Stimulated activated CD4-positive, alpha-beta T cell treated with anti-CD3 and anti-CD28 coated beads, Interleukin-1b, Interleukin-23, amount 100 ng/mL, for 24 hours (primary cell): Measurements from ENCODE around the gene UBR1.
"Not testable (repeated sequence)": the region's sequence is repeated elsewhere in the genome, so short reads cannot be mapped to it uniquely, and the experiment has no call there.

Experiments
- DNase-seq, 4 experiments: peaks; one replicate each; pipeline ENCODE4 v3.0.0-alpha.2; 2020; ENCODE audit warnings: low read depth in 4 of 4, low spot score in 1 of 4

The UBR1 gene

GRCh38 chr15:42979113-42979512 is 126.7 kb downstream of the UBR1 start:
- DNase-seq: not testable (repeated sequence)

- DNase-seq: no peak
These were observed 131.5 kb downstream of the UBR1 start for GRCh38 chr15:42974202-42974862.

- no peak for DNase-seq
These were observed 132.7 kb downstream of the UBR1 start for GRCh38 chr15:42973114-42973513.

- DNase-seq: no peak
These were observed 134.0 kb downstream of the UBR1 start for GRCh38 chr15:42971830-42972229.

- no peak for DNase-seq
These were observed 141.4 kb downstream of the UBR1 start for GRCh38 chr15:42964476-42964875.

GRCh38 chr15:42955518-42955917 is 150.3 kb downstream of the UBR1 start:
- no peak for DNase-seq

GRCh38 chr15:42954291-42954690 is 151.5 kb downstream of the UBR1 start:
- no peak for DNase-seq

- DNase-seq: not testable (repeated sequence)
These were observed 156.9 kb downstream of the UBR1 start for GRCh38 chr15:42948898-42949297.

GRCh38 chr15:42940527-42940926 is 165.3 kb downstream of the UBR1 start:
- DNase-seq: no peak

GRCh38 chr15:42939841-42940240 is 166.0 kb downstream of the UBR1 start:
- no peak for DNase-seq

GRCh38 chr15:42937143-42937542 is 168.7 kb downstream of the UBR1 start:
- DNase-seq: no peak

GRCh38 chr15:42933886-42934667 is 171.8 kb downstream of the UBR1 start:
- no peak for DNase-seq

GRCh38 chr15:42932833-42933515 is 172.9 kb downstream of the UBR1 start:
- DNase-seq: no peak

- no peak for DNase-seq
These were observed 173.9 kb downstream of the UBR1 start for GRCh38 chr15:42931702-42932486.

- DNase-seq: no peak
These were observed 176.5 kb downstream of the UBR1 start for GRCh38 chr15:42929306-42929848.

- DNase-seq: peak in 3 of 4 experiments; percentile 1 to 17 (median 14)
These were observed 184.5 kb downstream of the UBR1 start for GRCh38 chr15:42921342-42921731.

GRCh38 chr15:42920519-42921341 is 185.1 kb downstream of the UBR1 start, which contains the start of gene TTBK2:
TSS of gene TTBK2 (minus strand) at chr15:42920778. CDS start at chr15:42878617, 42,161 bp downstream.
- peak; percentile 92 to 97 (median 95) for DNase-seq

GRCh38 chr15:42919799-42920518 is 185.9 kb downstream of the UBR1 start:
- peak in 2 of 4 experiments; percentile 1 to 7 for DNase-seq

- no peak for DNase-seq
These were observed 186.5 kb downstream of the UBR1 start for GRCh38 chr15:42919308-42919707.
